Esophagus squamous epithelium (tissue), 4 donors: ENCODE results near the gene SPAM1.

Experiments used
- POLR2A ChIP-seq, 4 donors: fragments of 450-650 bp; IDR thresholded peaks; one replicate each; pipeline ENCODE4 v1.6.1; 2017; ENCODE audit warnings: antibody characterized with exemption in 4 of 4, mild to moderate bottlenecking in 4 of 4, moderate library complexity in 3 of 4
- TF ChIP-seq, protein P1 (sequence below), 6 experiments: fragments of 450-650 bp in 4 of 6; fragments of 200-600 bp in 2 of 6; sonication (generic) in 2 of 6; IDR thresholded peaks; one replicate each; pipeline ENCODE4 v1.5.1; 2016 to 2019; ENCODE audit warnings: antibody characterized with exemption in 6 of 6, mild to moderate bottlenecking in 4 of 6, moderate library complexity in 4 of 6

DNA sequence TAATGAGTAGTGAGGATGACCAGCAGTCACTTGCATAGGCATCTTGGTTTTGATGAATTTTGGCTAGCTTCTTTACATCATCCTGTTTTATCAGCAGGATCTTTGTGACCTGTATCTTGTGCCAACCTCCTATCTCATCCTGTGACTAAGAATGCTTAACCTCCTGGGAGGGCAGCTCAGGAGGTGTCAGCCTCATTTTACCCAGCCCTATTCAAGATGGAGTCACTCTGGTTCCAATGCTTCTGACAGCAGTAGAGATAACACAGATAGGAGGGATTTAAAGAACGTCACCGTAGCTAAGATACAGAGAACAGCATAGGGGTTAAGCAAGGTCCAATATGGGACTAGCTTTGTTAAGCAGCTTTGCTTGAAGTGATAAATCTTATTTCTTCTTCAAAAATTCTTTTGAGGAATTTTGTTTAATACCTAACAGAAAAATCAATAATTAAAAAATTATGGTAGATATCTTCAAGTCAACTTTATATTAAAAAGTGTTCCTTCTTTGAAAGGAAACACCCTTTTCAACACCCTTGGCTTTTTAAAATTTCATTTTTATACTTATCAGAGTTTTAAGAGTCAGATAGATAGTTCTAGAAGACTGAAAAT, 68.0 kb downstream of the SPAM1 start:
- TF ChIP-seq, protein P1, sequence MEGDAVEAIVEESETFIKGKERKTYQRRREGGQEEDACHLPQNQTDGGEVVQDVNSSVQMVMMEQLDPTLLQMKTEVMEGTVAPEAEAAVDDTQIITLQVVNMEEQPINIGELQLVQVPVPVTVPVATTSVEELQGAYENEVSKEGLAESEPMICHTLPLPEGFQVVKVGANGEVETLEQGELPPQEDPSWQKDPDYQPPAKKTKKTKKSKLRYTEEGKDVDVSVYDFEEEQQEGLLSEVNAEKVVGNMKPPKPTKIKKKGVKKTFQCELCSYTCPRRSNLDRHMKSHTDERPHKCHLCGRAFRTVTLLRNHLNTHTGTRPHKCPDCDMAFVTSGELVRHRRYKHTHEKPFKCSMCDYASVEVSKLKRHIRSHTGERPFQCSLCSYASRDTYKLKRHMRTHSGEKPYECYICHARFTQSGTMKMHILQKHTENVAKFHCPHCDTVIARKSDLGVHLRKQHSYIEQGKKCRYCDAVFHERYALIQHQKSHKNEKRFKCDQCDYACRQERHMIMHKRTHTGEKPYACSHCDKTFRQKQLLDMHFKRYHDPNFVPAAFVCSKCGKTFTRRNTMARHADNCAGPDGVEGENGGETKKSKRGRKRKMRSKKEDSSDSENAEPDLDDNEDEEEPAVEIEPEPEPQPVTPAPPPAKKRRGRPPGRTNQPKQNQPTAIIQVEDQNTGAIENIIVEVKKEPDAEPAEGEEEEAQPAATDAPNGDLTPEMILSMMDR (IDR thresholded peaks at IDR 0.05), result no peak
- TF ChIP-seq POLR2A (IDR thresholded peaks at IDR 0.05), result no peak
